Putamen (tissue), 1 donor: Measurements from ENCODE around the gene RFC4.

Experiments
- DNase-seq: peaks from one replicate; pipeline ENCODE4 v3.0.0-alpha.2; 2016; ENCODE audit warnings: low spot score

RFC4 gene

GRCh38 chr3:186743666-186744065 is 62.6 kb downstream of the RFC4 start:
- no peak for DNase-seq

GRCh38 chr3:186742618-186743380 is 63.5 kb downstream of the RFC4 start:
- DNase-seq, result no peak
